Sigmoid colon (tissue), 7 donors: ENCODE data around the gene ADK. TPM values are rescaled to one million over a fixed set of nuclear protein-coding genes. Genes with fewer than 3 reads are reported as not detected.
A peak's percentile ranks its signal among the peaks of the same experiment; 100 is the strongest.

ENCODE experiments used
- DNase-seq: peaks from one replicate; pipeline ENCODE4 v3.0.0-alpha.2; 2019
- H3K27ac ChIP-seq, 4 donors: fragments of 200-600 bp; sonication (generic); one replicate each; pipeline ENCODE4 v1.5.1; 2016 to 2019; ENCODE audit warnings: mild to moderate bottlenecking in 1 of 4
- H3K27me3 ChIP-seq, 3 donors: fragments of 200-600 bp; sonication (generic); one replicate each; pipeline ENCODE4 v1.5.1; 2019; ENCODE audit warnings: mild to moderate bottlenecking in 1 of 3
- H3K36me3 ChIP-seq, 4 donors: fragments of 200-600 bp; sonication (generic); one replicate each; pipeline ENCODE4 v1.5.1; 2016 to 2019
- H3K4me1 ChIP-seq, 4 donors: fragments of 200-600 bp; sonication (generic); one replicate each; pipeline ENCODE4 v1.5.1; 2017 to 2019
- H3K4me3 ChIP-seq, 4 donors: fragments of 200-600 bp; sonication (generic); one replicate each; pipeline ENCODE4 v1.5.1; 2017 to 2019; ENCODE audit warnings: mild to moderate bottlenecking in 2 of 4, moderate library complexity in 1 of 4
- H3K9me3 ChIP-seq, 4 donors: fragments of 200-600 bp in 3 of 4; sonication (generic) in 3 of 4; one replicate each; pipeline versions ENCODE4 v1.5.1 to v1.6.1; 2013 to 2019
- EP300 ChIP-seq, 4 donors: sonication (generic); formaldehyde crosslinking; IDR thresholded peaks; one replicate each; pipeline ENCODE4 v1.6.1; 2017; ENCODE audit warnings: antibody characterized with exemption in 4 of 4
- POLR2A ChIP-seq, 2 donors: fragments of 450-650 bp; IDR thresholded peaks; one replicate each; pipeline ENCODE4 v1.6.1; 2016; ENCODE audit warnings: antibody characterized with exemption in 2 of 2, mild to moderate bottlenecking in 2 of 2, moderate library complexity in 2 of 2
- POLR2AphosphoS5 ChIP-seq, 4 donors: sonication (generic); formaldehyde crosslinking; IDR thresholded peaks; one replicate each; pipeline ENCODE4 v1.6.1; 2017; ENCODE audit warnings: antibody characterized with exemption in 4 of 4
- WGBS, 2 donors: extraction: QIAGEN DNeasy Blood & Tissue Kit; methylation state at CpG; one replicate each; pipeline ENCODE4 v1.1.7; 2013; 5-methylcytosine and 5-hydroxymethylcytosine counted together
- intact Hi-C: fragments of 100-400 bp; cut with DNase I; formaldehyde crosslinking; loops from one replicate; pipeline ENCODE4 v1.15.1; 2023
- polyA plus RNA-seq, 3 donors: library from polyadenylated mRNA; stranded (reverse); fragments of 200-250 nt; gene quantifications; one replicate each; pipeline ENCODE4 v1.2.3, GENCODE V29; 2013
- total RNA-seq, 4 donors: library from RNA; depleted of rRNA; stranded (reverse); fragments of >200 nt; gene quantifications; one replicate each; pipeline ENCODE4 v1.1.0, GENCODE V29; 2016
- TF ChIP-seq, protein P1 (sequence below), 4 experiments: fragments of 450-650 bp in 3 of 4; fragments of 200-600 bp in 1 of 4; IDR thresholded peaks; one replicate each; pipeline ENCODE4 v1.5.1; 2016 to 2019; ENCODE audit warnings: antibody characterized with exemption in 4 of 4, mild to moderate bottlenecking in 3 of 4, moderate library complexity in 2 of 4
- donor health status: healthy with polysubstance abuse.
- donor health status: Bipolar disorder and iron deficiency.
- donor health status: healthy.

The ADK gene
- total and polyA plus RNA-seq, 7 donors = 15.2 to 31.3 (median 25.3) TPM

DNA sequence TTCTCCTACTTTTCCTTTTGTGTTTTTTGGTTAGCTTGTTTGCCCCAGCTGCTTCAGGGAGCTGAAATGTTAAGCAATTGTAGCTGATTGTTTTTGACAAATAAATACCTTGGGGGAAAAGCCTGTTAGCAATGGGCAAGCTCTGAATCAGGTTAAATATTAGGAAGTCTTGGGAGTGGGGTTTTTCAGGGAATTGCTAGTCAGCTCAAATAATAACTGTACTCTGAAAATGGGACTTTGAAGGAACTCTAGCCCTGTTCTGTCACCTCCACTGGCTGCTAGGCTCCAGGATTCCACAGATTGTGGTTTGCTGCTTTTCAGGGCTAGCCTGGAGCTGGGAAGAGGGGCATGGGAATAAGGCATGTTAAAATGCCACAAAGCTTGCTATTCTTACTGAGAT lies 39.5 kb downstream of the ADK start:
- TF ChIP-seq POLR2A (IDR thresholded peaks at IDR 0.05) (no peak), EP300 (IDR thresholded peaks at IDR 0.05) (no peak), POLR2AphosphoS5 (IDR thresholded peaks at IDR 0.05) (no peak)
- TF ChIP-seq, protein P1, sequence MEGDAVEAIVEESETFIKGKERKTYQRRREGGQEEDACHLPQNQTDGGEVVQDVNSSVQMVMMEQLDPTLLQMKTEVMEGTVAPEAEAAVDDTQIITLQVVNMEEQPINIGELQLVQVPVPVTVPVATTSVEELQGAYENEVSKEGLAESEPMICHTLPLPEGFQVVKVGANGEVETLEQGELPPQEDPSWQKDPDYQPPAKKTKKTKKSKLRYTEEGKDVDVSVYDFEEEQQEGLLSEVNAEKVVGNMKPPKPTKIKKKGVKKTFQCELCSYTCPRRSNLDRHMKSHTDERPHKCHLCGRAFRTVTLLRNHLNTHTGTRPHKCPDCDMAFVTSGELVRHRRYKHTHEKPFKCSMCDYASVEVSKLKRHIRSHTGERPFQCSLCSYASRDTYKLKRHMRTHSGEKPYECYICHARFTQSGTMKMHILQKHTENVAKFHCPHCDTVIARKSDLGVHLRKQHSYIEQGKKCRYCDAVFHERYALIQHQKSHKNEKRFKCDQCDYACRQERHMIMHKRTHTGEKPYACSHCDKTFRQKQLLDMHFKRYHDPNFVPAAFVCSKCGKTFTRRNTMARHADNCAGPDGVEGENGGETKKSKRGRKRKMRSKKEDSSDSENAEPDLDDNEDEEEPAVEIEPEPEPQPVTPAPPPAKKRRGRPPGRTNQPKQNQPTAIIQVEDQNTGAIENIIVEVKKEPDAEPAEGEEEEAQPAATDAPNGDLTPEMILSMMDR (IDR thresholded peaks at IDR 0.05) = no peak

DNA sequence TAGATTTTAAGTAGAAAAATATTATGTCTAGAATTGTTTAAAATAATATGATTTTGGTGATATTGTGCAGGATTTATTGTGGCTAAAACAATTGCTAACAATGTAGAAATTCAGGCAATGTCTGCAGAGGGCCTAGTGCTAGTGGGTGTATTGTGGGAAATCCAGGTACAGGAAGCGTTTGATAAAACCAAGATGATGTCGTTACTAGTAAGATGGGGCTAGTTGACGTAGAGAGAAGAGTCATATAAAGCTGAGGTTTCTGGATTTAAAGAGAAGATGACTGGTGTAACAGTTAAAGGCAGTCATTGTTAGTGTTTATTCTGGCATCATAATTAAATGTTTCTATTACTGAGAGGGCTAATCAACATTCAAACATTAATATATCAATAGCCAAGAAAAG lies 43.5 kb downstream of the ADK start:
- Histone ChIP-seq H3K27ac (no peak overlapping the region), H3K4me1 (peaks cover 0 to 17% (median 13%) of the 10 kb centered on the region in 4 donors), H3K9me3 (no peaks in the 10 kb centered on the region), H3K36me3 (no peaks in the 10 kb centered on the region), H3K27me3 (no peaks in the 10 kb centered on the region), H3K4me3 (no peak overlapping the region)
- no peak for DNase-seq
- 77 to 81% methylated on average over 3 of the region's 3 CpGs for WGBS, 2 donors
- intact Hi-C loops = no loop called here
- no peak for TF ChIP-seq POLR2A (IDR thresholded peaks at IDR 0.05)
- TF ChIP-seq, protein P1 (IDR thresholded peaks at IDR 0.05) = no peak
- TF ChIP-seq EP300 (IDR thresholded peaks at IDR 0.05) = no peak
- no peak for TF ChIP-seq POLR2AphosphoS5 (IDR thresholded peaks at IDR 0.05)

More for the DNA sequence above, 39.5 kb downstream of the ADK start:
- Histone ChIP-seq H3K4me1 (peaks cover 0 to 18% (median 14%) of the 10 kb centered on the region in 4 donors), H3K9me3 (no peaks in the 10 kb centered on the region), H3K27ac (peak overlapping the region; percentile 39 to 66 (median 60)), H3K27me3 (no peaks in the 10 kb centered on the region), H3K36me3 (no peaks in the 10 kb centered on the region), H3K4me3 (no peak overlapping the region)
- intact Hi-C loops = no loop called here
- DNase-seq = no peak

DNA sequence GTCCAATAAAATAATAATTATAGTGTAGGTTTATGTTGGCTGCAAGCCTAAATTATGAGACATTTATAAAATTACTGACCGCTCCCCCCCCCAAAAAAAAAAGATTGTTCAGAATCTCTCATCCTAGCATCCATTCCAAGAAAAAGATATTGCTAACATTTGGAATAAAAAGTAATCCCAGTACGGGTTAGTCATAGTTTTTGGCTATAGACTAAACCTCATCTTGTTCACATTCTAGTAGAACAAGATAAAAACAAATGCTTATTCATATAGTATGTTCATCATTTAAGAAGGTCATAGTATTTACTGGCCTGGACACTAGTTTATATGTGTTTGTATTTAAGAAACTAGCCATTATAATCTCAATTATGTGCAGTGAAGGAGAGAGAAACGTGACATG lies 44.0 kb downstream of the ADK start:
- Histone ChIP-seq H3K9me3 (no peaks in the 10 kb centered on the region), H3K4me1 (peaks cover 0 to 13% (median 8%) of the 10 kb centered on the region in 4 donors), H3K36me3 (no peaks in the 10 kb centered on the region), H3K27me3 (no peaks in the 10 kb centered on the region), H3K4me3 (no peak overlapping the region), H3K27ac (no peak overlapping the region)
- 82 to 84% methylated on average over 3 of the region's 3 CpGs for WGBS, 2 donors
- intact Hi-C loops = no loop called here
- no peak for DNase-seq
- no peak for TF ChIP-seq EP300 (IDR thresholded peaks at IDR 0.05)

DNA sequence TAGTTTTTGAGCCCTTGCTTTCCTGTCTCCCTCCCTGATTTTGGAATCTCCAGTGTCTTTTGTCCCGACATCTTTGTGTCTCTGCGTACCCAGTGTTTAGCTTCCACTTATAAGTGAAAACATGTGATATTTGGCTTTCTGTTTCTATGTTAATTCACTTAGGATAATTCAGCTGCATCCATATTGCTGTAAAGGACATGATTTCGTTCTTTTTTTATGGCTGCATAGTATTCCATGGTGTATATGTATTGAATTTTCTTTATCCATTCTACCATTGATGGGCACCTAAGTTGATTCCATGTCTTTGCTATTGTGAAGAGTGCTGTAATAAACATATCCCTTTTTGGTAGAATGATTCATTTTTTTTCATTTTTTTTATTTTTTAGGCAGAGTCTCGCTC lies 48.3 kb downstream of the ADK start:
- 95 to 98% methylated on average over 4 of the region's 4 CpGs for WGBS, 2 donors
- Histone ChIP-seq H3K27me3 (no peaks in the 10 kb centered on the region), H3K4me1 (peaks cover 0 to 5% (median 0%) of the 10 kb centered on the region in 4 donors), H3K27ac (no peak overlapping the region), H3K4me3 (no peak overlapping the region), H3K36me3 (no peaks in the 10 kb centered on the region), H3K9me3 (no peaks in the 10 kb centered on the region)
- intact Hi-C loops = no loop called here
- DNase-seq = no peak
- TF ChIP-seq POLR2AphosphoS5 (IDR thresholded peaks at IDR 0.05) (no peak), POLR2A (IDR thresholded peaks at IDR 0.05) (no peak), EP300 (IDR thresholded peaks at IDR 0.05) (no peak)
- TF ChIP-seq, protein P1 (IDR thresholded peaks at IDR 0.05) = no peak

DNA sequence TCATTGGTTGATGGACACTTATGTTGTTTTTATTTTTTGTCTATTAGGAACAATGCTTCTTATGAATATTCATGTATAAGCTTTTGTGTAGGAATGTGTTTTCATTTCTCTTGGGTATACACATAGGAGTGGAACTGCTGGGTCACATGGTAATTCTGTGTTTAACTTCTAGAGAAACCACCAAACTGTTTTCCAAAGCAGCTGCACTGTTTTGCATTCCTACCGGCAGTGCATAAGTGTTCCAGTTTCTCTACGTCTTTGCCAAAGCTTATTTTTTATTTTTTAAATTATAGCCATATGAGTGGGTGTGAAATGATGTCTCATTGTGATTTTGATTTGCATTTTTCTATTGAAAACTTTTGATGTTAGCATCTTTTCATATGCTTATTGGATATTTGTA lies 51.3 kb downstream of the ADK start:
- intact Hi-C loops = no loop called here
- 71 to 90% methylated on average over 2 of the region's 2 CpGs for WGBS, 2 donors
- Histone ChIP-seq H3K27me3 (no peaks in the 10 kb centered on the region), H3K4me1 (peaks cover 0 to 5% (median 0%) of the 10 kb centered on the region in 4 donors), H3K36me3 (no peaks in the 10 kb centered on the region), H3K4me3 (no peak overlapping the region), H3K9me3 (no peaks in the 10 kb centered on the region), H3K27ac (no peak overlapping the region)
- TF ChIP-seq EP300 (IDR thresholded peaks at IDR 0.05) = no peak
- no peak for TF ChIP-seq POLR2AphosphoS5 (IDR thresholded peaks at IDR 0.05)
- no peak for TF ChIP-seq POLR2A (IDR thresholded peaks at IDR 0.05)
- TF ChIP-seq, protein P1 (IDR thresholded peaks at IDR 0.05) = no peak
- no peak for DNase-seq
